Testis (tissue), 3 donors: Measurements from ENCODE around the gene GPR176. TPM values are rescaled to one million over a fixed set of nuclear protein-coding genes. Genes with fewer than 3 reads are reported as not detected.

Experiments used
- DNase-seq: peaks from one replicate; pipeline ENCODE4 v3.0.0-alpha.2; 2019
- H3K27ac ChIP-seq, 2 donors: fragments of 200-600 bp; sonication (generic); one replicate each; pipeline ENCODE4 v1.5.1; 2019
- H3K27me3 ChIP-seq: fragments of 200-600 bp; sonication (generic); one replicate; pipeline ENCODE4 v1.5.1; 2019
- H3K36me3 ChIP-seq: fragments of 200-600 bp; sonication (generic); one replicate; pipeline ENCODE4 v1.5.1; 2017; ENCODE audit warnings: low read depth; ENCODE audit errors: missing control alignments
- H3K4me1 ChIP-seq: fragments of 200-600 bp; sonication (generic); one replicate; pipeline ENCODE4 v1.5.1; 2019
- H3K4me3 ChIP-seq, 2 donors: fragments of 200-600 bp; sonication (generic); one replicate each; pipeline ENCODE4 v1.5.1; 2017 to 2019
- H3K9me3 ChIP-seq: fragments of 200-600 bp; sonication (generic); one replicate; pipeline ENCODE4 v1.5.1; 2017
- POLR2A ChIP-seq: fragments of 450-650 bp; IDR thresholded peaks from one replicate; pipeline ENCODE4 v1.6.1; 2017; ENCODE audit warnings: antibody characterized with exemption, mild to moderate bottlenecking, moderate library complexity
- WGBS, 2 donors: methylation state at CpG; one replicate each; pipeline ENCODE4 v1.1.5; 2018; 5-methylcytosine and 5-hydroxymethylcytosine counted together
- intact Hi-C: fragments of 100-400 bp; cut with DNase I; formaldehyde crosslinking; loops from one replicate; pipeline ENCODE4 v1.15.1; 2023; ENCODE audit warnings: low total_unique reads
- polyA plus RNA-seq: library from polyadenylated mRNA; stranded (reverse); fragments of 350-450 nt; fragmentation: Illumina TruSeq; extraction: RNeasy Lipid Tissue Mini Kit (QIAGEN cat#74804); gene quantifications from one replicate; pipeline ENCODE4 v1.2.3, GENCODE V29; 2014; ENCODE audit warnings: low read depth, low replicate concordance; ENCODE audit not compliant: insufficient read depth
- total RNA-seq, 2 donors: library from RNA; depleted of rRNA; stranded (reverse); fragments of >200 nt; gene quantifications; one replicate each; pipeline ENCODE4 v1.2.3, GENCODE V29; 2016
- TF ChIP-seq, protein P1 (sequence below), 3 experiments: fragments of 450-650 bp in 2 of 3; fragments of 200-600 bp in 1 of 3; sonication (generic) in 1 of 3; IDR thresholded peaks; one replicate each; pipeline ENCODE4 v1.5.1; 2016 to 2019; ENCODE audit warnings: antibody characterized with exemption in 3 of 3, mild to moderate bottlenecking in 2 of 3, moderate library complexity in 1 of 3

The GPR176 gene
- total and polyA plus RNA-seq, 3 donors from 2014 or later, result 22.0 to 34.1 (median 23.1) TPM

DNA sequence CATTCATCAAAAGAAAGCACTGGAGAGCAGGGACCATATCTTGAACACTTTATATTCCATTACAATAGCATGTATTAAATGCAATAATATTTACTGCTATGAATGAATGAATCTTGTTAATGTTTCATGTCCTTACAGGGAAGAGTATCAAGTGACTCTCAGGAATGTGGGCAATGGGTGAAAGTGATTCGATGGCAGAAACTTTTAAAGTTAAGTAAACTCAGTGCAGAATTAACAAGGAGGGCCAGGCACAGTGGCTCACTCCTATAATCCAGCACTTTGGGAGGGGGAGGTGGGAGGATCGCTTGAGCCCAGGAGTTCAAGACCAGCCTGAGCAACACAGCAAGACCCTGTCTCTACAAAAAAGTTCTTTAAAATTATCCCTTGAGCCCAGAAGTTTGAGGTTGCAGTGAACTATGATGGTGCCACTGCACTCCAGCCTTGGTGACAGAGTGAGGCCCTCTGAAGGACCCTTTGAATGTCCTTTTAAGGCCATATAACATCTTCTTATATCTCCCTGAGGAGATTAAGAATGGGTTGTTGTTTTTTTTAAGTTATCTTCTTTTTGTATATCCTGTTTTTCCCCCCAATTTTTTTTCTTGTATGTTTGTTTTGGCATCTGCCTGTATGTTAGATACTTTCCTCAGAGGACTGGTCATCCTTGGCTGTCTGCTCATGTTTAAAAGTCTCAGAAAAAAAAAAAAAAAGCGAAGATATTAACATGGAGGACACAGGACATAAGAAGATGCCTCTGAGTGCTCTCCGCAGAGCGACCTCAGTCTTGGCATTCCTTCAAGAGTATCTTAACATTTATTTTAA lies 127.8 kb downstream of the GPR176 start:
- H3K4me1 ChIP-seq, result no peaks in the 10 kb centered on the region
- intact Hi-C loops, result no loop called here
- H3K4me3 ChIP-seq, result no peak overlapping the region
- DNase-seq, result no peak
- WGBS, 2 donors, result 58 to 67% methylated on average over 5 of the region's 5 CpGs
- TF ChIP-seq POLR2A, result no peak
- TF ChIP-seq, protein P1, sequence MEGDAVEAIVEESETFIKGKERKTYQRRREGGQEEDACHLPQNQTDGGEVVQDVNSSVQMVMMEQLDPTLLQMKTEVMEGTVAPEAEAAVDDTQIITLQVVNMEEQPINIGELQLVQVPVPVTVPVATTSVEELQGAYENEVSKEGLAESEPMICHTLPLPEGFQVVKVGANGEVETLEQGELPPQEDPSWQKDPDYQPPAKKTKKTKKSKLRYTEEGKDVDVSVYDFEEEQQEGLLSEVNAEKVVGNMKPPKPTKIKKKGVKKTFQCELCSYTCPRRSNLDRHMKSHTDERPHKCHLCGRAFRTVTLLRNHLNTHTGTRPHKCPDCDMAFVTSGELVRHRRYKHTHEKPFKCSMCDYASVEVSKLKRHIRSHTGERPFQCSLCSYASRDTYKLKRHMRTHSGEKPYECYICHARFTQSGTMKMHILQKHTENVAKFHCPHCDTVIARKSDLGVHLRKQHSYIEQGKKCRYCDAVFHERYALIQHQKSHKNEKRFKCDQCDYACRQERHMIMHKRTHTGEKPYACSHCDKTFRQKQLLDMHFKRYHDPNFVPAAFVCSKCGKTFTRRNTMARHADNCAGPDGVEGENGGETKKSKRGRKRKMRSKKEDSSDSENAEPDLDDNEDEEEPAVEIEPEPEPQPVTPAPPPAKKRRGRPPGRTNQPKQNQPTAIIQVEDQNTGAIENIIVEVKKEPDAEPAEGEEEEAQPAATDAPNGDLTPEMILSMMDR (IDR thresholded peaks at IDR 0.05), result no peak
- H3K27ac ChIP-seq, result no peak overlapping the region
- no peaks in the 10 kb centered on the region for H3K36me3 ChIP-seq
- H3K27me3 ChIP-seq, result no peaks in the 10 kb centered on the region
- no peaks in the 10 kb centered on the region for H3K9me3 ChIP-seq

DNA sequence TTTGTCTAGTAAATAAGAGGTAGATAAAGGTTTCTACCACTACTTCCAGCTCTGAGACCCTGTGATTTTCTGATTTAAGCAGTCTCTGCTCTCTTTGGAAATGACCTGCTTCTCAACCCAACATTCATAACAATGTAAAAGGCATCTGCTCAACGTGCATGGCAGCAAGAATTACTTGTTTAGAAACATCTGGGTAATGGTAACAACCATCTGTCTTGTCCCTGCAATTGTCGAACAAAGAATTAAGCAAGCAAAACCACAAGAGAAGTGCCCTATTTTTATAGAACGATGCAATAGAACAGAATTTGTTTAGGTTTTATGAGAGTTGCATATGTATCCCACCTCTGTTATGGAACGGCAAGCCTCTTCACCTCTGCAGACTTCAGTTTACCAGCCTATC lies 130.3 kb downstream of the GPR176 start:
- no peak for TF ChIP-seq POLR2A
- TF ChIP-seq, protein P1 (IDR thresholded peaks at IDR 0.05), result no peak
- Histone ChIP-seq H3K27me3 (no peaks in the 10 kb centered on the region), H3K27ac (no peak overlapping the region), H3K36me3 (no peaks in the 10 kb centered on the region), H3K9me3 (no peaks in the 10 kb centered on the region), H3K4me3 (no peak overlapping the region), H3K4me1 (no peaks in the 10 kb centered on the region)
- WGBS, 2 donors, result 73 to 76% methylated on average over 4 of the region's 4 CpGs
- DNase-seq, result no peak
- intact Hi-C loops, result no loop called here

GRCh38 chr15:39788800-39789565 lies 131.1 kb downstream of the GPR176 start:
- WGBS, 2 donors, result 68 to 75% methylated on average over 3 of the region's 3 CpGs
- H3K4me3 ChIP-seq, result no peak overlapping the region
- no peak for TF ChIP-seq POLR2A
- TF ChIP-seq, protein P1 (IDR thresholded peaks at IDR 0.05), result no peak
- H3K36me3 ChIP-seq, result no peaks in the 10 kb centered on the region
- H3K4me1 ChIP-seq, result no peaks in the 10 kb centered on the region
- intact Hi-C loops, result no loop called here
- no peak for DNase-seq
- H3K27ac ChIP-seq, result no peak overlapping the region
- H3K27me3 ChIP-seq, result no peaks in the 10 kb centered on the region
- no peaks in the 10 kb centered on the region for H3K9me3 ChIP-seq

GRCh38 chr15:39788108-39788507 lies 132.0 kb downstream of the GPR176 start:
- DNase-seq, result no peak
- TF ChIP-seq, protein P1 (IDR thresholded peaks at IDR 0.05), result no peak
- TF ChIP-seq POLR2A, result no peak
- WGBS, 2 donors, result 58 to 72% methylated on average over 4 of the region's 4 CpGs
- no peaks in the 10 kb centered on the region for H3K4me1 ChIP-seq
- H3K4me3 ChIP-seq, result no peak overlapping the region
- intact Hi-C loops, result no loop called here
- no peaks in the 10 kb centered on the region for H3K36me3 ChIP-seq
- H3K27ac ChIP-seq, result no peak overlapping the region
- no peaks in the 10 kb centered on the region for H3K27me3 ChIP-seq
- H3K9me3 ChIP-seq, result no peaks in the 10 kb centered on the region
